IMR-90 (cell line): Measurements from ENCODE around the gene LAMA5. TPM values are rescaled to one million over a fixed set of nuclear protein-coding genes. Genes with fewer than 3 reads are reported as not detected.

Source experiments
- ATAC-seq: fragments of 200-7000 bp; cut with Tn5 transposase; 2 replicates; pipeline ENCODE4 v1.9.1; 2020; ENCODE audit warnings: low read depth, mild to moderate bottlenecking, moderate library complexity
- BruUV-seq: library from RNA; stranded (reverse); fragments of 400-500 nt; replicated peaks from 2 replicates; lab custom pipeline; 2021; lab: Mats Ljungman, UMichigan
- CTCF ChIA-PET: fragments of 300-600 bp; formaldehyde crosslinking; extraction: SDS; loops from one replicate; lab custom pipeline; 2021; ENCODE audit warnings: antibody characterized with exemption; lab: Yijun Ruan, JAX
- POLR2A ChIA-PET: fragments of 300-600 bp; sonication (Branson Sonifier 250); formaldehyde crosslinking; loops from one replicate; lab custom pipeline; 2022; ENCODE audit warnings: antibody characterized with exemption; ENCODE audit not compliant: unreplicated experiment; lab: Charles Lee
- DNase-seq: peaks from one replicate; pipeline ENCODE4 v3.0.0; 2013
- H2AFZ ChIP-seq: replicated peaks from 2 replicates; pipeline ENCODE3; 2013; ENCODE audit warnings: low read length, mild to moderate bottlenecking; ENCODE audit not compliant: poor library complexity
- H2AK5ac ChIP-seq: 2 replicates; pipeline ENCODE4 v1.6.1; 2013; ENCODE audit warnings: low read depth, low read length, inconsistent platforms
- H2AK9ac ChIP-seq: replicated peaks from 2 replicates; pipeline ENCODE3; 2013; ENCODE audit warnings: mild to moderate bottlenecking, low read depth, low read length, moderate library complexity; ENCODE audit not compliant: poor library complexity
- H2BK120ac ChIP-seq: 2 replicates; pipeline ENCODE4 v1.6.1; 2013; ENCODE audit warnings: low read depth, low read length, inconsistent platforms
- H2BK15ac ChIP-seq: 3 replicates; pipeline ENCODE4 v1.6.1; 2013; ENCODE audit warnings: low read depth, low read length, inconsistent platforms
- H2BK20ac ChIP-seq: 2 replicates; pipeline ENCODE4 v1.6.1; 2013; ENCODE audit warnings: low read depth, mild to moderate bottlenecking, inconsistent platforms, low read length, moderate library complexity
- H2BK5ac ChIP-seq: 2 replicates; pipeline ENCODE4 v1.6.1; 2013; ENCODE audit warnings: mild to moderate bottlenecking, low read depth, low read length, inconsistent platforms; ENCODE audit not compliant: poor library complexity, severe bottlenecking
- H3K14ac ChIP-seq: replicated peaks from 2 replicates; pipeline ENCODE4 v1.6.1; 2013; ENCODE audit warnings: low read depth, low read length, inconsistent platforms
- H3K18ac ChIP-seq: 2 replicates; pipeline ENCODE4 v1.6.1; 2013; ENCODE audit warnings: low read depth, low read length, control low read depth
- H3K23ac ChIP-seq: 2 replicates; pipeline ENCODE4 v1.6.1; 2013; ENCODE audit warnings: low read depth, low read length, inconsistent platforms
- H3K27ac ChIP-seq: 2 replicates; pipeline ENCODE4 v1.5.1; 2013; ENCODE audit warnings: mild to moderate bottlenecking, control low read depth, low read length; ENCODE audit not compliant: insufficient read depth
- H3K27me3 ChIP-seq: 2 replicates; pipeline ENCODE4 v1.6.1; 2013; ENCODE audit warnings: low read length; ENCODE audit not compliant: control insufficient read depth, insufficient read depth
- H3K36me3 ChIP-seq: 2 replicates; pipeline ENCODE4 v1.6.1; 2013; ENCODE audit warnings: low read length, mixed read lengths; ENCODE audit not compliant: control insufficient read depth, insufficient read depth
- H3K4ac ChIP-seq: 2 replicates; pipeline ENCODE4 v1.6.1; 2013; ENCODE audit warnings: low read depth, low read length, inconsistent platforms
- H3K4me1 ChIP-seq: 2 replicates; pipeline ENCODE4 v1.6.1; 2013; ENCODE audit warnings: low read length, mixed read lengths; ENCODE audit not compliant: control insufficient read depth, insufficient read depth
- H3K4me2 ChIP-seq: 2 replicates; pipeline ENCODE4 v1.6.1; 2013; ENCODE audit warnings: low read depth, mild to moderate bottlenecking, control low read depth, low read length, moderate library complexity
- H3K4me3 ChIP-seq: 2 replicates; pipeline ENCODE4 v1.5.1; 2013; ENCODE audit warnings: low read depth, mild to moderate bottlenecking, control low read depth, low read length, moderate library complexity; ENCODE audit not compliant: insufficient read depth
- H3K56ac ChIP-seq: 2 replicates; pipeline ENCODE4 v1.6.1; 2013; ENCODE audit warnings: low read length, inconsistent platforms; ENCODE audit not compliant: insufficient read depth; ENCODE audit errors: extremely low read depth
- H3K79me1 ChIP-seq, 2 experiments: 2 replicates each; pipeline ENCODE4 v1.6.1; 2013; ENCODE audit warnings: low read length in 2 of 2, inconsistent platforms in 1 of 2, low read depth in 1 of 2
- H3K9ac ChIP-seq: 2 replicates; pipeline ENCODE4 v1.6.1; 2013; ENCODE audit warnings: low read depth, low read length, control low read depth
- H3K9me1 ChIP-seq: 2 replicates; pipeline ENCODE4 v1.6.1; 2013; ENCODE audit warnings: low read length, inconsistent platforms; ENCODE audit not compliant: insufficient read depth
- H3K9me3 ChIP-seq: 2 replicates; pipeline ENCODE4 v1.6.1; 2013; ENCODE audit warnings: low read length; ENCODE audit not compliant: control insufficient read depth, insufficient read depth
- H4K20me1 ChIP-seq: 2 replicates; pipeline ENCODE4 v1.6.1; 2013; ENCODE audit warnings: low read length, inconsistent platforms; ENCODE audit not compliant: insufficient read depth
- H4K5ac ChIP-seq: 2 replicates; pipeline ENCODE4 v1.6.1; 2013; ENCODE audit warnings: mild to moderate bottlenecking, low read depth, low read length, control low read depth
- H4K8ac ChIP-seq, 2 experiments: 2 replicates each; pipeline ENCODE4 v1.6.1; 2013; ENCODE audit warnings: low read depth in 2 of 2, low read length in 2 of 2, control low read depth in 1 of 2, inconsistent platforms in 1 of 2
- H4K91ac ChIP-seq: 2 replicates; pipeline ENCODE4 v1.6.1; 2013; ENCODE audit warnings: low read depth, low read length, inconsistent platforms; ENCODE audit not compliant: insufficient read depth
- BHLHE40 ChIP-seq: fragments of 150-350 bp; IDR thresholded peaks from 2 replicates; pipeline ENCODE4 v1.6.1; 2016; ENCODE audit warnings: mild to moderate bottlenecking, low read depth, low read length
- CEBPB ChIP-seq: IDR thresholded peaks from 2 replicates; pipeline ENCODE4 v1.6.1; 2012; ENCODE audit warnings: low read depth, low read length, improper control_type of control experiment
- CHD1 ChIP-seq: IDR thresholded peaks from 2 replicates; pipeline ENCODE4 v1.6.1; 2012; ENCODE audit warnings: low read depth, low read length, improper control_type of control experiment
- FOS ChIP-seq: fragments of 150-350 bp; IDR thresholded peaks from 2 replicates; pipeline ENCODE4 v1.6.1; 2016; ENCODE audit warnings: low read depth, low read length
- MAFK ChIP-seq: IDR thresholded peaks from 2 replicates; pipeline ENCODE4 v1.6.1; 2012; ENCODE audit warnings: low read depth, low read length, improper control_type of control experiment
- MAZ ChIP-seq: IDR thresholded peaks from 2 replicates; pipeline ENCODE4 v1.6.1; 2012; ENCODE audit warnings: low read depth, mild to moderate bottlenecking, low read length, improper control_type of control experiment, moderate library complexity, borderline replicate concordance
- MXI1 ChIP-seq: IDR thresholded peaks from 2 replicates; pipeline ENCODE4 v1.6.1; 2012; ENCODE audit warnings: low read depth, mild to moderate bottlenecking, low read length, moderate library complexity, borderline replicate concordance
- NFE2L2 ChIP-seq: fragments of 150-350 bp; IDR thresholded peaks from 2 replicates; pipeline ENCODE4 v1.6.1; 2016; ENCODE audit warnings: low read depth, mild to moderate bottlenecking, low read length
- POLR2A ChIP-seq: IDR thresholded peaks from 2 replicates; pipeline ENCODE4 v1.6.1; 2012; ENCODE audit warnings: mild to moderate bottlenecking, low read depth, low read length
- RAD21 ChIP-seq: IDR thresholded peaks from 2 replicates; pipeline ENCODE4 v1.6.1; 2012; ENCODE audit warnings: low read length, improper control_type of control experiment
- RCOR1 ChIP-seq: IDR thresholded peaks from 2 replicates; pipeline ENCODE4 v1.6.1; 2012; ENCODE audit warnings: mild to moderate bottlenecking, low read length, improper control_type of control experiment; ENCODE audit not compliant: insufficient replicate concordance
- RFX5 ChIP-seq: IDR thresholded peaks from 2 replicates; pipeline ENCODE4 v1.8.0; 2012; ENCODE audit warnings: low read depth, mild to moderate bottlenecking, low read length, moderate library complexity
- SMC3 ChIP-seq: fragments of 150-350 bp; IDR thresholded peaks from 2 replicates; pipeline ENCODE4 v1.6.1; 2016; ENCODE audit warnings: low read depth, mild to moderate bottlenecking, antibody characterized with exemption, low read length, moderate library complexity
- WGBS, 2 experiments: methylation state at CpG; one replicate each; pipeline versions ENCODE4 v1.1.5 to v1.1.7; 2013; ENCODE audit warnings: missing lambda C conversion rate in 2 of 2; ENCODE audit not compliant: insufficient read length in 1 of 2; ENCODE audit errors: extremely low coverage in 2 of 2; 5-methylcytosine and 5-hydroxymethylcytosine counted together
- dilution Hi-C: fragments of 300-500 bp; cut with HindIII; formaldehyde crosslinking; loops from one replicate; pipeline ENCODE4 v1.14.3; 2018; ENCODE audit warnings: low sequenced_read_pairs; ENCODE audit not compliant: unreplicated experiment
- in situ Hi-C: fragments of 300-500 bp; cut with MboI; formaldehyde crosslinking; loops from 3 replicates; pipeline ENCODE4 v1.14.3; 2019; ENCODE audit warnings: low sequenced_read_pairs, inconsistent platforms, mixed read lengths
- intact Hi-C: fragments of 100-400 bp; cut with micrococcal nuclease; formaldehyde crosslinking; loops from 2 replicates; pipeline ENCODE4 v1.10.0; 2022
- polyA plus RNA-seq, 3 experiments: library from polyadenylated mRNA; depleted of rRNA; stranded (reverse); fragments of >200 nt; gene quantifications; 2 replicates each; pipeline ENCODE4 v1.2.3, GENCODE V29; 2012; ENCODE audit warnings: low replicate concordance in 1 of 3
- total RNA-seq: library from RNA; depleted of rRNA; stranded (reverse); fragments of >200 nt; gene quantifications from 2 replicates; pipeline ENCODE4 v1.2.3, GENCODE V29; 2012
- TF ChIP-seq, protein P1 (sequence below): fragments of 150-350 bp; IDR thresholded peaks from 2 replicates; pipeline ENCODE4 v1.6.1; 2016; ENCODE audit warnings: low read depth, mild to moderate bottlenecking, low read length, moderate library complexity, borderline replicate concordance
- TF ChIP-seq, protein P2 (sequence below): fragments of 150-350 bp; IDR thresholded peaks from 2 replicates; pipeline ENCODE4 v1.6.1; 2017; ENCODE audit warnings: mild to moderate bottlenecking, antibody characterized with exemption, low read length, low read depth
- TF ChIP-seq, protein P3 (sequence below): conservative IDR thresholded peaks from 2 replicates; pipeline ENCODE4 v1.5.1; 2012; ENCODE audit warnings: mild to moderate bottlenecking, low read depth, low read length, improper control_type of control experiment

LAMA5 gene
- total and polyA plus RNA-seq, 2 of the 4 experiments (the other 2 are of a cell fraction), result 0.90 to 7.3 TPM

- Histone ChIP-seq H4K8ac (no peak overlapping the region), H2BK20ac (no peak overlapping the region), H4K5ac (no peak overlapping the region), H4K91ac (no peak overlapping the region), H4K20me1 (peaks cover 7% of the 10 kb centered on the region; the same call in 1 of the 2 replicates), H3K9me1 (peaks cover 12% of the 10 kb centered on the region), H3K4me2 (no peak overlapping the region), H3K79me1 (peaks cover 4 to 7% of the 10 kb centered on the region in 2 experiments; a peak in 2 of 4 replicates), H3K56ac (no peak overlapping the region), H3K4me3 (no peak overlapping the region), H3K14ac (no peak overlapping the region), H3K23ac (no peak overlapping the region), H3K9ac (no peak overlapping the region), H3K27me3 (no peaks in the 10 kb centered on the region), H2AK9ac (no peak overlapping the region), H3K27ac (no peak overlapping the region), H3K18ac (no peak overlapping the region), H3K4me1 (no peaks in the 10 kb centered on the region), H2AK5ac (no peak overlapping the region), H3K4ac (no peak overlapping the region), H3K9me3 (no peaks in the 10 kb centered on the region), H3K36me3 (peaks cover 72% of the 10 kb centered on the region), H2BK15ac (no peak overlapping the region), H2AFZ (no peak overlapping the region), H2BK5ac (no peak overlapping the region), H2BK120ac (no peak overlapping the region)
- WGBS, 2 experiments, result 72% methylated on average over 2 of the region's 16 CpGs; no CpG with 5 or more reads in 1 of the 2 experiments
- no TSS peak for BruUV-seq
- TF ChIP-seq RCOR1, result no peak
- TF ChIP-seq MAFK, result no peak
- TF ChIP-seq RAD21, result no peak
- TF ChIP-seq, protein P1, sequence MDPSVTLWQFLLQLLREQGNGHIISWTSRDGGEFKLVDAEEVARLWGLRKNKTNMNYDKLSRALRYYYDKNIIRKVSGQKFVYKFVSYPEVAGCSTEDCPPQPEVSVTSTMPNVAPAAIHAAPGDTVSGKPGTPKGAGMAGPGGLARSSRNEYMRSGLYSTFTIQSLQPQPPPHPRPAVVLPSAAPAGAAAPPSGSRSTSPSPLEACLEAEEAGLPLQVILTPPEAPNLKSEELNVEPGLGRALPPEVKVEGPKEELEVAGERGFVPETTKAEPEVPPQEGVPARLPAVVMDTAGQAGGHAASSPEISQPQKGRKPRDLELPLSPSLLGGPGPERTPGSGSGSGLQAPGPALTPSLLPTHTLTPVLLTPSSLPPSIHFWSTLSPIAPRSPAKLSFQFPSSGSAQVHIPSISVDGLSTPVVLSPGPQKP, result no peak
- no peak for TF ChIP-seq MXI1
- no peak for TF ChIP-seq CEBPB
- TF ChIP-seq MAZ, result no peak
- TF ChIP-seq, protein P2, sequence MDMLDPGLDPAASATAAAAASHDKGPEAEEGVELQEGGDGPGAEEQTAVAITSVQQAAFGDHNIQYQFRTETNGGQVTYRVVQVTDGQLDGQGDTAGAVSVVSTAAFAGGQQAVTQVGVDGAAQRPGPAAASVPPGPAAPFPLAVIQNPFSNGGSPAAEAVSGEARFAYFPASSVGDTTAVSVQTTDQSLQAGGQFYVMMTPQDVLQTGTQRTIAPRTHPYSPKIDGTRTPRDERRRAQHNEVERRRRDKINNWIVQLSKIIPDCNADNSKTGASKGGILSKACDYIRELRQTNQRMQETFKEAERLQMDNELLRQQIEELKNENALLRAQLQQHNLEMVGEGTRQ, result no peak
- TF ChIP-seq NFE2L2, result no peak
- no peak for TF ChIP-seq SMC3
- no peak for TF ChIP-seq POLR2A
- TF ChIP-seq BHLHE40, result no peak
- TF ChIP-seq CHD1, result no peak
- TF ChIP-seq, protein P3, sequence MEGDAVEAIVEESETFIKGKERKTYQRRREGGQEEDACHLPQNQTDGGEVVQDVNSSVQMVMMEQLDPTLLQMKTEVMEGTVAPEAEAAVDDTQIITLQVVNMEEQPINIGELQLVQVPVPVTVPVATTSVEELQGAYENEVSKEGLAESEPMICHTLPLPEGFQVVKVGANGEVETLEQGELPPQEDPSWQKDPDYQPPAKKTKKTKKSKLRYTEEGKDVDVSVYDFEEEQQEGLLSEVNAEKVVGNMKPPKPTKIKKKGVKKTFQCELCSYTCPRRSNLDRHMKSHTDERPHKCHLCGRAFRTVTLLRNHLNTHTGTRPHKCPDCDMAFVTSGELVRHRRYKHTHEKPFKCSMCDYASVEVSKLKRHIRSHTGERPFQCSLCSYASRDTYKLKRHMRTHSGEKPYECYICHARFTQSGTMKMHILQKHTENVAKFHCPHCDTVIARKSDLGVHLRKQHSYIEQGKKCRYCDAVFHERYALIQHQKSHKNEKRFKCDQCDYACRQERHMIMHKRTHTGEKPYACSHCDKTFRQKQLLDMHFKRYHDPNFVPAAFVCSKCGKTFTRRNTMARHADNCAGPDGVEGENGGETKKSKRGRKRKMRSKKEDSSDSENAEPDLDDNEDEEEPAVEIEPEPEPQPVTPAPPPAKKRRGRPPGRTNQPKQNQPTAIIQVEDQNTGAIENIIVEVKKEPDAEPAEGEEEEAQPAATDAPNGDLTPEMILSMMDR, result no peak
- no peak for TF ChIP-seq RFX5
- no peak for TF ChIP-seq FOS
- no peak for DNase-seq
- in situ Hi-C loops (loop anchor here (25.0 kb wide), 1 partner anchor 329 kb away; no protein-coding TSS in a partner anchor), dilution Hi-C loops (loop anchor here (25.0 kb wide), 1 partner anchor 104 kb away; the partner anchor contains the start of gene RPS21), intact Hi-C loops (no loop called here)
- CTCF ChIA-PET, result no interaction called here
- POLR2A ChIA-PET, result no interaction called here
- ATAC-seq, result no peak
Measured at GRCh38 chr20:62282877-62283503, 84.1 kb downstream of the LAMA5 start.
